Esophagus muscularis mucosa (tissue), 4 donors: ENCODE results near the gene MMP15. TPM values are rescaled to one million over a fixed set of nuclear protein-coding genes. Genes with fewer than 3 reads are reported as not detected.

Source experiments
- DNase-seq: peaks from one replicate; pipeline ENCODE4 v3.0.0-alpha.2; 2017; ENCODE audit errors: extremely low spot score
- H3K27ac ChIP-seq, 4 donors: fragments of 200-600 bp; sonication (generic); replicated peaks in 1 of 4; 1 replicate in 3 of 4; 2 replicates in 1 of 4; pipeline ENCODE4 v1.5.1; 2016 to 2019; ENCODE audit warnings: mild to moderate bottlenecking in 1 of 4
- H3K27me3 ChIP-seq, 4 donors: fragments of 200-600 bp; sonication (generic); one replicate each; pipeline versions ENCODE4 v1.5.1 to v1.6.0; 2016 to 2019
- H3K36me3 ChIP-seq, 4 donors: fragments of 200-600 bp; sonication (generic); one replicate each; pipeline ENCODE4 v1.5.1; 2016 to 2019
- H3K4me1 ChIP-seq, 4 donors: fragments of 200-600 bp; sonication (generic); one replicate each; pipeline ENCODE4 v1.5.1; 2016 to 2019
- H3K4me3 ChIP-seq, 4 donors: fragments of 200-600 bp; sonication (generic); 1 replicate in 2 of 4; 2 replicates in 2 of 4; pipeline ENCODE4 v1.5.1; 2016 to 2019; ENCODE audit warnings: mild to moderate bottlenecking in 4 of 4, moderate library complexity in 1 of 4
- H3K9me3 ChIP-seq, 4 donors: fragments of 200-600 bp; sonication (generic); 1 replicate in 3 of 4; 2 replicates in 1 of 4; pipeline ENCODE4 v1.5.1; 2016 to 2019
- CTCF ChIP-seq, 3 experiments: fragments of 200-600 bp in 2 of 3; fragments of 450-650 bp in 1 of 3; sonication (generic) in 2 of 3; IDR thresholded peaks; one replicate each; pipeline ENCODE4 v1.5.1; 2017 to 2019; ENCODE audit warnings: antibody characterized with exemption in 3 of 3, mild to moderate bottlenecking in 2 of 3, moderate library complexity in 1 of 3
- EP300 ChIP-seq: sonication (generic); formaldehyde crosslinking; IDR thresholded peaks from one replicate; pipeline ENCODE4 v1.6.1; 2017; ENCODE audit warnings: antibody characterized with exemption
- POLR2A ChIP-seq: fragments of 450-650 bp; IDR thresholded peaks from one replicate; pipeline ENCODE4 v1.6.1; 2017; ENCODE audit warnings: antibody characterized with exemption, moderate library complexity, mild to moderate bottlenecking, low read depth
- POLR2AphosphoS5 ChIP-seq, 2 donors: sonication (generic); formaldehyde crosslinking; IDR thresholded peaks; one replicate each; pipeline ENCODE4 v1.6.1; 2017; ENCODE audit warnings: antibody characterized with exemption in 2 of 2
- WGBS: methylation state at CpG from one replicate; pipeline ENCODE4 v1.1.5; 2018; 5-methylcytosine and 5-hydroxymethylcytosine counted together
- intact Hi-C: fragments of 100-400 bp; cut with DNase I; formaldehyde crosslinking; loops from one replicate; pipeline ENCODE4 v1.15.1; 2023
- total RNA-seq, 4 donors: library from RNA; depleted of rRNA; stranded (reverse); fragments of >200 nt; gene quantifications; one replicate each; pipeline versions ENCODE4 v1.1.0 to v1.2.1, GENCODE V29; 2016

Gene MMP15
- total RNA-seq, 4 donors from 2014 or later, result 3.8 to 16.3 (median 8.7) TPM

DNA sequence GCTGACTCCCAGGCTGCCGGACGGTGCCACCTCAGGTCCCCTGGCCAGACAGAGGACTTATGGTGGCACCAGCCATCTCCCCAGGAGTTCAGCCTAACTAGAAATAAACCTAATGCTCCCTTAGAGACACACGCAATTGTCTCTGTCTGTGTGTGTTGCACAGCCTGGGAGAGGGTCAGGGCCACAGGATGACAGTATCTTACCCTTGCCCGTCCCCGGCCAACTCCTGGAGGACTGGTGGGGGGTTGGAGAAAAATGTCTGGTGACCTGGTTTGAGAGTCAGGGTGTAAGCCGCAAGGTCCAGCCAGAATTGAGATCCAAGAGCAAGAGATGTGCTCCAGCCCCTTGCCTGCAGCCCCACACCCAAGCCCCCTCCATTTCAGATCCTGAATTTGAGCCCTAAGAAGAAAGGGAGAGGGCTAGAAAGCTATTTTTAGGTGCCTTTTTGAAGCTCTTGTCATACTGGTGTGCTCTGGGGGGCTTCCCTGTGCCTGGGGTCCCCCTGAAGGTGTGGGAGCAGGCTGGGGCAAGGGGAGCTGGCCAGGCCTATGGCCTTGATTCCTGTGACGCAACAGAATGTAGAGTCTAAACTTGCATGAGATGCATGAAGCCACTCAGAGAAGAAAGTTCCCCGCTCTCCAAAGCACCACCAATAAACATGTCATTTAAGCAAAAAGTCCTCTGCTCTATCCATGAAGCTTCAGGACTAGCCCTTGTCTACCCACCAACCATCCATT is 37.9 kb upstream of the MMP15 start:
- no peak for DNase-seq
- TF ChIP-seq CTCF (IDR thresholded peaks at IDR 0.05) (no peak), EP300 (no peak)
- H3K36me3 ChIP-seq, result peaks cover 0 to 3% (median 1%) of the 10 kb centered on the region in 4 donors
- no peaks in the 10 kb centered on the region for H3K9me3 ChIP-seq
- no peak overlapping the region for H3K4me3 ChIP-seq
- intact Hi-C loops, result loop anchor here (10.0 kb wide), 1 partner anchor 253 kb away; the partner anchor contains the start of gene KATNB1
- no peaks in the 10 kb centered on the region for H3K27me3 ChIP-seq
- 98% methylated on average over 8 of the region's 8 CpGs for WGBS
- no peak overlapping the region for H3K27ac ChIP-seq
- H3K4me1 ChIP-seq, result peaks cover 14 to 22% (median 21%) of the 10 kb centered on the region in 4 donors

GRCh38 chr16:57988929-57989328 is 36.6 kb upstream of the MMP15 start:
- Histone ChIP-seq H3K36me3 (peaks cover 0 to 16% (median 10%) of the 10 kb centered on the region in 4 donors), H3K4me1 (peaks cover 14 to 22% (median 21%) of the 10 kb centered on the region in 4 donors), H3K4me3 (no peak overlapping the region), H3K27me3 (no peaks in the 10 kb centered on the region), H3K27ac (no peak overlapping the region), H3K9me3 (no peaks in the 10 kb centered on the region)
- TF ChIP-seq POLR2AphosphoS5 (IDR thresholded peaks at IDR 0.05), result no peak
- DNase-seq, result no peak
- intact Hi-C loops, result loop anchor here (10.0 kb wide), 1 partner anchor 254 kb away; the partner anchor contains the start of gene KATNB1
- 71% methylated on average over 1 of the region's 1 CpG for WGBS

DNA sequence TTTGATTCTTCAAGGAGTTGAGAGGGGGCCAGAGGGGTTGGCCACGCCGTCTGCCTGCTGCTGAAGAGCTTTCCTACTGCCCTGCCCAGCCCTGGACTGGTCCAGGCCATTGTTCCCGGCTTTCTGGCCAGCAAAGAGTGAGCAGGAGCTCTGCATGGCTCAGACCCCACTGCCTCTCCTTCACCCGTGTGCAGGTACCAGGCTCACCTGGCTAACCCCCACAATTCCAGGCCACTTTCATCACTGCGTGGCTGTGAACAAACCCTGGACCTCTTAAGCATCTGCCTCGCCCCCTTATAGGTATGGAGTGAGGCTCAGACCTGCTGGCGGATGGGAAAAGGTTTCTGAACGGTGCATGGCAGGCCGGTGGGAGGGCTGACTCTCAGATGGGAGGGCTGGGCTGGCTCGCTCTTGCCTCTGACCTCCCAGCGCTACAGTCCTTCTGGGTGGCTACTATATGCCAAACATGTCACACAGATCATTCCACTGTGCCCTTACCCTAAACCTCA is 33.9 kb upstream of the MMP15 start:
- H3K27me3 ChIP-seq, result no peaks in the 10 kb centered on the region
- peaks cover 15 to 43% (median 36%) of the 10 kb centered on the region in 4 donors for H3K36me3 ChIP-seq
- TF ChIP-seq POLR2A, result no peak
- TF ChIP-seq EP300, result no peak
- no peak for TF ChIP-seq POLR2AphosphoS5 (IDR thresholded peaks at IDR 0.05)
- TF ChIP-seq CTCF (IDR thresholded peaks at IDR 0.05), result no peak
- no peak overlapping the region for H3K27ac ChIP-seq
- 95% methylated on average over 8 of the region's 11 CpGs for WGBS
- no peak for DNase-seq
- H3K9me3 ChIP-seq, result no peaks in the 10 kb centered on the region
- H3K4me3 ChIP-seq, result no peak overlapping the region
- intact Hi-C loops, result no loop called here
- H3K4me1 ChIP-seq, result peaks cover 7 to 18% (median 9%) of the 10 kb centered on the region in 4 donors

GRCh38 chr16:57992084-57992483 is 33.5 kb upstream of the MMP15 start:
- Histone ChIP-seq H3K36me3 (peaks cover 20 to 48% (median 41%) of the 10 kb centered on the region in 4 donors), H3K4me3 (no peak overlapping the region), H3K9me3 (no peaks in the 10 kb centered on the region), H3K4me1 (peaks cover 7 to 18% (median 9%) of the 10 kb centered on the region in 4 donors), H3K27ac (no peak overlapping the region), H3K27me3 (no peaks in the 10 kb centered on the region)
- WGBS, result 90% methylated on average over 6 of the region's 6 CpGs
- intact Hi-C loops, result no loop called here
- no peak for DNase-seq
- TF ChIP-seq CTCF (IDR thresholded peaks at IDR 0.05) (no peak), POLR2A (no peak), POLR2AphosphoS5 (IDR thresholded peaks at IDR 0.05) (no peak), EP300 (no peak)

DNA sequence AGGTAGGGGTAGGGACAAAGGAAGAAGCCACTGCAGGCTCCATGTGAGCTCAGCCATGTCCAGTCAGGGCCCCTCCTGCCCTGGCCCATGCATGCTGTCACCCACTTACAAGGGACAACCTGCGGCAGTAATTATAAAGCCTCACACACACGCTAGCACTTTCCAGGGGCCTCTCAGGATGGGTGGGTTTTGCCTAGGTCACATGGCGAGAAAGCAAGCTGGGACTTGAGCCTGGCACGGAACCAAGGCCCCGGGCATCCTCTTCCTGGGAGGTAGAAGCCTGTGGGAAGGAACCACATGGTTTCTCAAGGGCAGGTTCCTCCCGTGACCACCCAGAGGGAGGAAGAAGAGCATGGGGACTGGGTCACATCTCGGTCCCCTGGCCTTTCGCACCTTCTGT is 32.1 kb upstream of the MMP15 start:
- Histone ChIP-seq H3K4me3 (no peak overlapping the region), H3K4me1 (peaks cover 12 to 25% (median 14%) of the 10 kb centered on the region in 4 donors), H3K9me3 (no peaks in the 10 kb centered on the region), H3K27ac (no peak overlapping the region), H3K27me3 (no peaks in the 10 kb centered on the region), H3K36me3 (peaks cover 30 to 61% (median 52%) of the 10 kb centered on the region in 4 donors)
- DNase-seq, result no peak
- WGBS, result 83% methylated on average over 8 of the region's 8 CpGs
- intact Hi-C loops, result no loop called here
- TF ChIP-seq POLR2A (no peak), EP300 (no peak), POLR2AphosphoS5 (IDR thresholded peaks at IDR 0.05) (no peak), CTCF (IDR thresholded peaks at IDR 0.05) (no peak)
